Testis (tissue), 2 donors: ENCODE results near the gene SYNPO2L.
"Not testable (repeated sequence)": the region's sequence is repeated elsewhere in the genome, so short reads cannot be mapped to it uniquely, and the experiment has no call there.

Source experiments
- CTCF ChIP-seq, 3 experiments: fragments of 450-650 bp in 2 of 3; fragments of 200-600 bp in 1 of 3; sonication (generic) in 1 of 3; IDR thresholded peaks; one replicate each; pipeline ENCODE4 v1.5.1; 2016 to 2019; ENCODE audit warnings: antibody characterized with exemption in 3 of 3, mild to moderate bottlenecking in 2 of 3, moderate library complexity in 1 of 3
- POLR2A ChIP-seq: fragments of 450-650 bp; IDR thresholded peaks from one replicate; pipeline ENCODE4 v1.6.1; 2017; ENCODE audit warnings: antibody characterized with exemption, mild to moderate bottlenecking, moderate library complexity

GRCh38 chr10:73620974-73621373 is 34.9 kb downstream of the SYNPO2L start:
- TF ChIP-seq CTCF (IDR thresholded peaks at IDR 0.05); POLR2A: not testable (repeated sequence)
